ENCODE data around the gene FGD6.

FGD6 gene

GRCh38 chr12:95037906-95038305, 179.4 kb downstream of the FGD6 start:
- Histone ChIP-seq H3K9me3 (ENCODE audit: severe bottlenecking) (no peaks in the 10 kb centered on the region), H3K27ac (no peak overlapping the region), H3K36me3 (peaks cover 39% of the 10 kb centered on the region), H3K4me3 (ENCODE audit: low read depth, low read length) (no peak overlapping the region), H3K27me3 (ENCODE audit: insufficient read depth, low read depth, severe bottlenecking) (no peaks in the 10 kb centered on the region)
- no peak for DNase-seq
- TF ChIP-seq CTCF (IDR thresholded peaks at IDR 0.05; ENCODE audit: low read depth, low read length) = no peak

- no peak for DNase-seq
- Histone ChIP-seq H3K27ac (no peak overlapping the region), H3K27me3 (ENCODE audit: insufficient read depth, low read depth, severe bottlenecking) (no peaks in the 10 kb centered on the region), H3K4me3 (ENCODE audit: low read depth, low read length) (no peak overlapping the region), H3K36me3 (peaks cover 37% of the 10 kb centered on the region), H3K9me3 (ENCODE audit: severe bottlenecking) (no peaks in the 10 kb centered on the region)
- no peak for TF ChIP-seq CTCF (IDR thresholded peaks at IDR 0.05; ENCODE audit: low read depth, low read length)
These were observed 182.5 kb downstream of the FGD6 start for GRCh38 chr12:95034750-95035149.

Measured in WERI-Rb-1 (cell line).